ENCODE data around the gene KBTBD2.
"Not testable (repeated sequence)": the region's sequence is repeated elsewhere in the genome, so short reads cannot be mapped to it uniquely, and the experiment has no call there.

The KBTBD2 gene

DNA sequence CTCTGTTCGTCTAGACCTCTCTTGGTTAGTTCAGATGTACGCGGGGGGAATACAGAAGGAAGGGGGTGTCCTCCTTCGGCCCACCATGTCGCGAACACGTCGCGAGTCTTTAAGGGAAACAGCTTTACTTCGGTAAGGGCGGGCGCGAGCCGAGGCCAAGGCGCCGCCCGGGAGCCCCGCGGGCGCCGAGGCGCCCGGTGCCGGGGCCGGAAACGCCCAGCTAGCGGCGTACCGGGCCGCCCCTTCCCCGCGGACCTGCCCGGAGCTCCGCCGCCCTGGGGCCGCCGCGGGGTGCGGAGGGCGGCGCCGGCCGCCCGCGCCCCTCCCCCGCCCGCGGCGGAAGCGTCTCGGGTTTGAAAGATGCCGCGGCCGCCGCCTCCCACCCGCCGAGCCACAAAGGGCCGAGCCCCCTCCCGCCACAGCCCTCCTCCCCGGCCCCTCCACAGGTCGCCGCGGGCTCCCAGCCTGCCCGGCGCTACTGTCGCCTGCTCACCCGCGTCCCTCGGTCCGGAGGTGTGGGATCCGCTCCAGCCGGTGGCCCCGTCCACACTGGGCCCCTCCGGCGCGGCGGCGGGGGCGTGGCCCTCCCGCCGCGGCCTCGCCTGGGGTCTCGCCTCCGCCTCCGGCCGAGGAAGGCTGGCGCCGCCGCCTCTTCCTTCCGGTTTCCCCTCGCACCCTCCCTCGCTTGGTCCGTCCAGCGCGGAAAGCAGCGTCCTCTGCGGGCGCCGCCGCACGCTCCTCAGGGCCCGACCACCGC lies at the start of gene KBTBD2:
Gene KBTBD2 (minus strand): TSS at position 718 of the 757 bp plus-strand sequence. CDS start 12,156 bp downstream, outside the sequence.
- peak; percentile 89 for DNase-seq (ENCODE audit: low spot score)

DNA sequence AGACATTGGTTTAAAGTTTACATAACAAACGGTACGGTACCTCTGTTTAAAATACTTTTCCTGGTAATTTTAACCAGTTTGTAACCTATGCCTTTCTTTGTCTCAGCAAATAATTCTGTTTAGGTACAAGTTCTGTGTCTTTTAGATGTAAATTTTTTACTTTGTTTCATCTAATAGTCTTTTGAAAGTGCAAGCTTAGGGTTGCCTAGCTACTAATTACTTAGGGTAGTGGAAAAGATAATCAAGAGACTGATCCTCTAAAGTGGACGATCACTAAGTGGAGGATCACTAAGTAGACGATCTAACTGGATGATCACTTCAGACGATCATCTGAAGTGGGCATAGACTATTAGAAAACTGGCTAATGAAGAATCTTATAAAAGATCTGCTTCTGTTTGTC lies 49.6 kb upstream of the KBTBD2 start:
- DNase-seq (ENCODE audit: low spot score): no peak

DNA sequence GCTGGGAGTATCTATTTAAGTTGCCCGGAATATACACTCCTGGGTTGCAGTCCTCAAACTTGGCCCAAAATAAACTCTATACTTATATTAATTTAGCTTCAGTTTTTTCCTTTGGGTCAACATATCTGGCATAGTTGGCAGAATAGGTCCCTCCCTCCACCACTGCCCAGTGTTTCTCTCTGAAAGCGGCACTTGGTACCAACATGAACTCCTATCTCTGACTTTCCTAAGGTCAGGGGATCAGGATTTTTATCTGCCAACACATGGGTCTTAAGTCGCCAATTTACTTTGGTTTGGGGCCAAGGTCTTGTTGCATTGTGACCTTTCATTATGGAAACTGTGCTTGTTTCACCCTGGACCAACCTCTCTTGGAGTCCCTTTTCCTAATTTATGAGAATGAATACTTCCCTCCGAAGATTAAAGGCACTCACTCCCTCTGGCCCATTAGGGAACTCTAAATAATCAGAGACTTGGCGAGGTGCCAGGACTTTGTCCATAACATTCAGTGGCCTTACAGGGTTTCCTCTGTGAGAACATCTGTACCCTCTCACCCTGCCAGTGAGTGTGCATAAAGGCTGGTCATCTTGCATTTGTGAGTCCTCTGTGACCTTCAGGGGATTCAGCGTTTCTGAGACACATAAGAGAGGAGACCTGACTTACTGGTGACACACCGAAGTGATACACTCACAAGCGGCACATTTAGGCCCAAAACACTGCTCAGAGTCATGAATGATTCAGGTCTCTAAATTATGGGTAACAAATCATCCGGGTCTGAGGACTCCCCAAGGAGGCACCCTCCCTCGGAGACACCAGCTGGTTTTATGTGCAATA lies 46.0 kb upstream of the KBTBD2 start:
- DNase-seq (ENCODE audit: low spot score): no peak

DNA sequence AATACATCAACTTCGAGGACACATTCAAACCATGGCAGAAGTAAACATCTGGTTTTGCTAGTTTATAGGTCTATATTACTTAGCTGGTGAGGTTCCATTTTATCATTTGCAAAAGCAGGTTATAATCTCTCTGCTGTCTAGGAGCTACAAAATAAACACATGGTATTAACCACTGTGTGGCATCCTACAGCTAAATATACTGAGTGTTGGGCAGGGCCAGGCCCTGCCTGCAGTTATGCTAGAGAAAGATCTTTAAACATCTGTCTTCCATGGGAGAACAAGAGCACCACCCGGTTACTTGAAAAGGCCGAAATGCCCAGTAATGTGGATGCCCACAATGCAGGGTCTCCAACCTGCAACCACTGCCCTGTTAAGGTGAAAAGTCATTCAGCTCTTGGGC lies 45.1 kb upstream of the KBTBD2 start:
- no peak for DNase-seq (ENCODE audit: low spot score)

DNA sequence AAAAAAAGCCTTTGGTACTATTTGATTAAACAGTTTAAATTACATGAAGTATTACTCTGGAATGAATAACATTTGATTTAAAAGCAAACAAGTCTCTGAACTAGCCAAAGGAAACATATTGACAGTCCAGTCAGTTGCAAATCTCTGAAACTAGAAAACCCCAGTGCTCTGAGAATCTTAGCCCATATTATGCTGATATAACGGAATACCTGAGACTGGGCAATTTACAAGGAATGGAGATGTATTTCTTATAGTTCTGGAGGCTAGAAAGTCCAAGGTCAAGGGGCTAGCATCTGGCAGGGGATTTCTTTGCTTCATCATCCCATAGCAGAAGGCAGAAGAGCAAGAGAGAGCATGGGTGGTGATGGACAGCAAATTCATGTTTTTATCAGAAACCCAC lies 44.0 kb upstream of the KBTBD2 start:
- no peak for DNase-seq (ENCODE audit: low spot score)

DNA sequence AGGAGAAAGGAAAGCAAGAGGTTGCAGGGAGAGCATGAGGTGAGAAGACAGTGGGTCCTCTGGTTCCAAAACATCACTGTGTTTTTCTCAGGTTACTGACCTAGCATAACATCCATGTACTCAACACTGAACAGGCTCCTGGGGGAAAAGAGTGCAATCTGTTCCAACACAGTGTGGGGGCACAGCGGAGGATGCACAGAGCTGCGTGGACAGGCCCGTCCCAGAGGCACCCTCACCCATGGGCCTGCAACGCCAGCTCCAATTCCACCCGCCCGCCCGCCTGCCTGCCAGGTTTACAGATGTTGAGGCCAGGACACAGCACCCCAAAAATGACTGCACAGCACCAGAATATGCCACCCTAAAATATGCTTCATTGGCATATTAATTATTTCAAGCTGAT lies 38.8 kb upstream of the KBTBD2 start:
- no peak for DNase-seq (ENCODE audit: low spot score)

DNA sequence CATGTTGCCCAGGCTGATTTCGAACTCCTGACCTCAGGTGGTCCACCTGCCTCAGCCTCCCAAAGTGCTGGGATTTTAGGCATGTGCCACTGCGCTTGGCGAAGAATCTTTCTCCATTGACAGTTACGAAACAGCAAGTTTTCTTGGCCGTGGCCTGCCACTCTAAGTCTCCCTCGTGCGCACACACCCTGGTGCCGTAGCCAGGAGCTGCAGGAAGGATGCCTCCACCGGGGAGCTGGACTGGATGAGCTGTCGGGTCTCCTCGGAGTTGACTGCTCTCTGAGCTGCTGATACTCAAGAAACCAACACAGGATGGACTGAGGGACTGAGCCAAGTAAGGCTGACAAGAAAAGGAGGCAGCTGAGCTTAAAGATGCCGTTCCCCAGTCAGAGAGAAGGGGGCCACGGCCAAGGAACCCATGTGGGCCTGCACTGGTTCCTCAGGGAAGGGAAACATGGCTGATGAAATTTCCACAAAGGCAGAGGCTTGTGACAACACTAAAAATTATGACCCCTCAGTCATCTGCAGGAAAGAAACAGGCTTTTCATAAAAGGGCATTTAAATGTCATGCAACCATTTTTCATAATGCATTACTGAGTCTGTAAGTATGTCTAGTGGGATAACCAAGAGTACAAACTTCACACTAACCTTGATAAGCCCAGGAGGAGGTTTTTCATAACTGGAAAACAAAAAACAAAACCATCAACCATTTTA lies 38.0 kb upstream of the KBTBD2 start:
- no peak for DNase-seq (ENCODE audit: low spot score)

DNA sequence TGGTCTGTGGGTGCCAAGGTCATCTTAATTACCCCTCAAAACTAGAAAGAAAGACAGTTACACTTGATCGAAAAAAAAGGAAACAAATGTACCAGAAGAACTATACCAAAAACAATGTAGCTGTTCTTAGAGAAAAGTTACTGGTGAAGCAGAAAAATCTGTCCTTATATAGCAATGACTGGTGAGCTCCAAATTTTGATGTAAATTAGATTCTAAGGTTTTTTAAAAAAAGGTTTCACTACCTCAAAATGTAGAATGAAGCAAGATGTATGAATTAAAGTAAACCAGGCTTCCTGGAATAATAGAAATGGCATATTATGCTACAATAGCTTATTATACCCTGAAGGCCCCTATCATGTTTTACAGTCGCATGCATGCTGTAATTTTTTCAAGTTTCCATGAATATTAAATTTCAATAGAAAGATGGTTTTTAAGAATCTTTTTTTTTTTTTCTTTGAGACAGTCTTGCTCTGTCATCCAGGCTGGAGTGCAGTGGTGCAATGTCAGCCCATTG lies 37.3 kb upstream of the KBTBD2 start:
- DNase-seq (ENCODE audit: low spot score): no peak

DNA sequence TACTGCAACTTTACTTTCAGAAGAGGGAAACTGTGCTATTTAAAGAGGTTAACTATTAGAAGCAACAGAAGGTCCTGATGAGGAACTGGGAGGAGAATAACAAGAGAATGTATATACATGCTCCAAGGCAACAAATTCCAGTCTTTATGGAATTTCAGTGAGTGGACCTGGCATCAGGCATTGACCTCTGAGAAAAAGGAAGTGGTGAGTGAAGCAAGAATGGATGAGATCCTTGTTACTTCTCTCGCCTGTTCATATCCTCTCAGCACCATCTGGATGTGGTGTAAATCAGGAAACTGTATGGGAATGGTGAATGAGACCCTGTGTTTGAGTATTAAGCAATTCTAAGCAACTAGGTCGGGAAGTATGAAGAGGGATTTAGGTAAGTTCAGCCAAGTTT lies 30.3 kb upstream of the KBTBD2 start:
- no peak for DNase-seq (ENCODE audit: low spot score)

DNA sequence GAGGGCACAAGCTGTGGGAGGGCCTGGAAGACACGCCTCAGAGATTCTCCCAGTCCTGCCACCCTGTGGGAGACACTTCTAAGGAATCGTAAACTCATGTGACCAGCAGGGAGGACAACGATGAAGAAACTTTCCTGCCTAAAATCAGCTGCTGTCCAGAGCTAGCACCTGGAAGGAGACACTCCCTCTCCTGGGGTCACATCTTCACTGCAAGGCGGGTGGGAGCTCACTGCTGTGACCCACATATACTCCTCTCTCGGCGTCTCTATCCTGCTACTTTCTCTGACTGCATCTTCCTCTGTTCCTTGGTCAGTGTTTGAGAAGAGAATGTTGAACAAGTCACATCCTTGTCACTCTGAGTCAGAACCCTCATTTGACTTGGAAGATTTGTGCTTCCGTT lies 25.4 kb upstream of the KBTBD2 start:
- DNase-seq (ENCODE audit: low spot score): not testable (repeated sequence)

DNA sequence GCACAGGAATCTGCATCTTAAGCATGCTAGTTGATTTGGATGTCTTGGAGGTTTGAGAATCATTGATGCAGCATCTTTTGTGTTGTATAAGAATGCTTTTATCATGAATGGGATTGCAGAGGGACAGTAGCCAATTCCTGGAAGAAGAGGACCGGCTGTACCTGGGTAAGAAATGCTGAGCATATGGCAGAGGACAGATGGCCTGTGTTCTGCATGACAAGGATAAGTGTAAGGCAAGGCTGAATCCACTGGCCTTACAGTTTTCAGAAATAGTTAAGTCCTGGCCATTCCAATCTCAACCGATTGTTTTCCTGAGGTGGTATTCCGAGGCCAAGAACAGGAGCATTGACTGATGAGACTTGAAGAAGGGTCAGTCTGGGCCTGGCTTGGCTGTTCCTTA lies 24.4 kb upstream of the KBTBD2 start:
- DNase-seq (ENCODE audit: low spot score): no peak

DNA sequence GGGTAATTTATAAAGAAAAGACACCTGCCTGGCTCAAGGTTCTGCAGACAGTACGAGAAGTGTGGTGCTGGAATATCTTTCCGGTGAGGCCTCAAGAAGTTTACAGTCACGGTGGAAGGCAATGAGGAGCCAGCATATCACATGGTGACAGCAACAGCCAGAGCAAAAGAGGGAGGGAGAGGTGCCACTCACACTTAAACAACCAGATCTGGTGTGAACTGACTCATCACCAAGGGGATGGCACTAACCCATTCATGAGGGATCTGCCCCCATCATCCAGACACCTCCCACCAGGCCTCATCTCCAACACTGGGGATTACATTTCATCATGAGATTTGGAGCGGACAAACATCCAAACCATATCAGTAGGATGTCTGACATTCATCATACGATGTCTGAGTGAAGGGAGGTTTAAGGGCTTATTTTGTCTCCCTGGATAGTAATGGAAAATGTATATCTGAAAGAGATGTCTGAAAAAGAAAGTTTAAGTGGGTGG lies 23.5 kb upstream of the KBTBD2 start:
- DNase-seq (ENCODE audit: low spot score): no peak

DNA sequence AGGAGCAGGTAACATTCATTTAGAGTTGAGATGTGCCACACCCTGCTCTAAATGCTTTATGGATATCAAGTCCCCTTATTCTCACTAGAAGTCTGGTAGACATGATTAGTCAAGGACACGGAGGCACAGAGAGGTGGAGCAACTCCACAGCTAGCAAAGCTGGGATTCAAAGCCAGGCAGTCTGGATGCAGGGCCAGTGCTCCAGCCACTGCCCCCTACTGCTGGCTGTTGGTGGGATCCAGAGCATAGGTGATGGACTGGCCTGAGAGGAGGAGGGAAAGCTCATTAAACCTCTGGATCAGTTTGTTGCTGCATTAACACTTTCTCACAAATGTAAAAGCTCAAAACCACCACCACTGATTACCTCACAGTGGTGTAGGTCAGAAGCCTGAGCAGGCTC lies 22.6 kb upstream of the KBTBD2 start:
- no peak for DNase-seq (ENCODE audit: low spot score)

DNA sequence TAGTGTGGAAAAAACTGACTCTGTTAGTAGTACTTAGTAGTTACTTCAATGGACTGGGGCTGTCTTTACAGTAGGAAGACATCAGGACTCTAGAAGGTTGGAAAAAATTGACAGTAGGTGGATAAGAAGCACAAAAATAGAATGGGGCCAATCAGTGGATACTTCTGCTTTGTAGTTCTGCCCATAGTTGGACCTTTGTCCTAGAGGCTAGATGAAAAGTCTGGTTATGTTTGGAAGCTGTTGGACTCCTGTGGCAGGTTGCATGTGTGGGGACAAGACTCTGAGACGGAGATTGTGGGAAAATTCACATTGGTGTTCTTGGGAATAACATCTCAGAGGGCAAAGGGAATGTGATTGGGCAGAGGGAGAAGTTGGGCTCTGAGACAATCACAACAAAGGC lies 18.6 kb upstream of the KBTBD2 start:
- DNase-seq (ENCODE audit: low spot score): no peak

DNA sequence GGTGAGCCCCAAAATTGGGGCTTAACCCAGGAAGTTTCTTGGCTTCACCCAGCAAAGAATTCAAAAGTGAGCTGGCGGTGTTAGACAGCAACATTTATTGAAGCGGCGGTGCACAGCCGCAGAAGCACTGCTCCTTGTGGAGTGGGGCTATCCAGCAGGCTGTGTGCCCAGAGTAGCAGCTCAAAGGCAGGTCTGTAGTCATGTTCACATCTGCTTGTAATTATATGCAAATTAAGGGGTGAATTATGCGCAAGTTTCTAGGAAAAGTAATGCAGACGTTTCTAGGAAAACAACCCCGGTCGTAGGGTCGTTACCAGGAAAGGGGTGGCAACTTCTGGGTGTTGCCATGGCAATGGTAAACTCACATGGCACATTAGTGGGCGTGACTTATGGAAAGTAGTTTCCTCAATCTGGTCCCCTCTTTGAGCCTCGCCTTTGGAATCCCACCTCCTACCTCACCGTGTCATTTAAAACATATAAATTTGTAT lies 13.7 kb upstream of the KBTBD2 start:
- peak; percentile 82 for DNase-seq (ENCODE audit: low spot score)

DNA sequence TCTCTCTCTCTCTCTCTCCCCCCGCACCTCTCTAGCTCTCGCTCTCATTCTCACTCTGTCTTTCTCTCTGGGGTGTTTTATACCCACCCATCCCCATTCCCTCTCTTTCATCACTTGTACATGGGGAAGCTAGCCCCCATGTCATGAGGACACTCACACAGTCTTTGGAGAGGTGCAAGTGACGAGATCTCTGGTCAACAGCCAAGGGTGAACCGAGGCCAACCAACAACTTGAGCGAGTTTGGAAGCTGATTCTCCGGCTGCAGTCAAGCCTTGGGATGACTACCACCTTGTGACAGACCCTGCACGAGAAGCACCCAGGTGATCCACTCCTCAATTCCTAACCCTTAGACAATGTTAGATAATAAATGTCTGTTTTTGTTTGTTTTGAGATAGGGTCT lies 10.1 kb upstream of the KBTBD2 start:
- DNase-seq (ENCODE audit: low spot score): no peak

DNA sequence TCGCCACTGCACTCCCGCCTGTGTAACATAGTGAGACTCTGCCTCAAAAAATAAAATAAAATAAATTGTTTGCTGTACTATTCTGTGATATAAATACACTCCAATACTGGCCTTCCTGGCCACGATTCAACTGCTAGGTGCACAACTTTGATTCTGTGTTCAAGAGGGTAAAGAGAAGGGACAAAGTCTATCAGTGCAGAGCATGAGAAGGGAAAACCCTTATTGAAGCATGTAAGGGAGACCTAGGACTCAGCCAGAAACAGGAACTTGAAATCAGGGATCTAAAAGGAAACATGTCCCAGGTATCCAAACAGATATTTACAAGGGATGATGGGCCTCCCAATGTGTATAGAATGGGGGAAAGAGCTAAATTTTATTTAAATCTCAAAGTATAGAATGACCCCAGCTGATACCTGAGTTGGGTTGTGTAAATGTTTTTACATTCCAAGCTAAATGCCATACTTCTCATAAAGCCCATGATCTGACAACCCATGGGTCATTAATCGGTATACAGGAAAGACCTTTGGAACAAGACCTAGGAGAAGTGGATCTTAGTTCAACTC lies 9.0 kb upstream of the KBTBD2 start:
- no peak for DNase-seq (ENCODE audit: low spot score)

DNA sequence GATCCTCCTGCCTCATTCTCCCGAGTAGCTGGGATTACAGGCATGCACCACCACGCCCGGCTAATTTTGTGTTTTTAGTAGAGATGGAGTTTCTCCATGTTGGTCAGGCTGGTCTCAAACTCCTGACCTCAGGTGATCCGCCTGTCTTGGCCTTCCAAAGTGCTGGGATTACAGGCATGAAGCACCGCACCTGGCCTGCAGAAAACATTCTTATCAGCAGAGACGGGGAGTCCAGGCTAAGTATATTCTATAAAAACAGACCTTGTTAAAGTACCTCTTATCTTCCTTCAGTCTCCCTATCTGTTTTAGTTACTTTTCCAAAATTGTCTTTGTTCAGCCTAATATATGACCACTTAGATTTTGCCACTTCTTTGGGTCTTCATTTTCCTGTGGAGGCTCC lies 5.8 kb upstream of the KBTBD2 start:
- not testable (repeated sequence) for DNase-seq (ENCODE audit: low spot score)

DNA sequence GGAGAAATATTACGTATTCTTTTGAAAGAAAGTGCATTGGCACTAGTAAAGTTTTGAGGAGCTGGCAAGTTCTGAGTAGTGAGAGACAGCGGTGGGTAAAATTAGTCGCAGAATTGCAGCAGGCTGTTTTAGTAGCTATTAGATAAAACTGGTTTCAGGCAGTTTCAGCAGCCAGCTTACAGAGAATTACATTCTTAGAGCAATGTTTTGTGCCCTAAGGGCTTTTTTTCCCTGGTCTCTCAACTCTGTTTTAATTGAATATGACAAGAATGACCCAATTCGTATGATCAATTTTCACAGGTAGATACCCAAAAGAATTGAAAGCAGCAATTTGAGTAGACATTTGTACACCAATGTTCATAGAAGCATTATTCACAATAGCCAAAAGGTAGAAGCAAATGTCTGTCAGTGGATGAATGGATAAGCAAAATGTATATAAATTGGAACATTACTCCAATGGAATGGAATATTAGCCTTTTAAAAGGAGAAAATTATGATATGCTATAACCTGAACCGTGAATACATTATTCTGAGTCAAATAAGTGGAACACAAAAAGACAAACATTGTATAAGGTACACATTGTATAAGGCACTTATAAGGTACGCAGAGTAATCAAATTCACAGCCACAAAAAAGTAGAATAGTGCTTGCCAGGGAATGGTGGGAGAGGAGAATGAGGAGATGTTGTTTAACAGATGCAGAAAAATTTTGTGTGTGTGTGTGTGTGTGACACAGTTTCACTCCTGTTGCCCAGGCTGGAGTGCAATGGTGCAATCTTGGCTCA lies 5.2 kb upstream of the KBTBD2 start:
- DNase-seq (ENCODE audit: low spot score): no peak

DNA sequence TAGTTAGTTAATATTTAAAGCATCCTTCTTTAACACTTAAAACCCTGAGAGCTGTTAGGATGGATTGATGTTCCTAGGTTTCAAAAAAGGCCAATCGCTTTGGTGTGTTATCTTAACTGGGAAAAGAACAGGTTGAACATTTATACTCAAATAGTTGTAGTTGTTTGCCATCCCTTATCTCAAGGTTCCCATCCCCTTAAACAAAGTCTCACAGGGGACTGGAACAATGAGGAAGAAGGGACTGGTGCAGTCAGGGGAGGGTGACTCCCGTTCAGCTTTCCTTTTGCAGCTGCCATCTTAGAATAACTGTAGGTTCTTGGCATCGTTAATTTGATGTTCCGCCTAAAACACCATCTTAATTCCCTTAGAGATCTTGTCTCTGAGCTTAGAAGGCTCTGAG lies 2.6 kb upstream of the KBTBD2 start:
- DNase-seq (ENCODE audit: low spot score): no peak

DNA sequence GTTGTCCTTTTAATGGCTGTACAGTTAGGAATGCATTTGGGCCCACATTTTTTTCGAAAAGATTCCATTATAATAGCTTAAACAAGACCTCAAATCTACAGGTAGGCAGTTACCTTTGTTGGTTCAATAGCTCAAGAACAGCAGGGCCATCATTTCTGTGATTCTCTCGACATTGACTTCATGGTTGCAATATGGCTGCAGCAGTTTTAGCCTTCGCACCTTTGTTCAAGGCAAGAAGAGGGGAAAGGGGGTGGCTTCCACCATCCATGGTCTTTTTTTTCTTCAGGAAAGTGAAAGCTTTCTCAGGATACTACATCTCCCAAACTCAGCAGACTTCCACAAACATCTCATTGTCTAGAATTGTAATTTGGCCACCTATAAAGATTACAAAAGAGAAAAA lies 2.2 kb upstream of the KBTBD2 start:
- no peak for DNase-seq (ENCODE audit: low spot score)

Data from left forelimb (tissue), 1 donor.